Left colon (tissue), 2 donors: ENCODE data around the gene ZNF697. TPM values are rescaled to one million over a fixed set of nuclear protein-coding genes. Genes with fewer than 3 reads are reported as not detected.
A peak's percentile ranks its signal among the peaks of the same experiment; 100 is the strongest.
"Not testable (repeated sequence)": the region's sequence is repeated elsewhere in the genome, so short reads cannot be mapped to it uniquely, and the experiment has no call there.

Experiments
- ATAC-seq: fragments of 200-7000 bp; cut with Tn5 transposase; one replicate; pipeline ENCODE4 v1.9.1; 2020; ENCODE audit warnings: mild to moderate bottlenecking, moderate library complexity
- DNase-seq, 2 donors: peaks; one replicate each; pipeline ENCODE4 v3.0.0-alpha.2; 2020
- intact Hi-C, 2 donors: fragments of 100-400 bp; cut with DNase I in 1 of 2; cut with micrococcal nuclease in 1 of 2; formaldehyde crosslinking; loops; one replicate each; pipeline versions ENCODE4 v1.11.2 to v1.14.0; 2022; cut with DNase I, micrococcal nuclease
- total RNA-seq, 2 donors: library from RNA; stranded (reverse); fragmentation: NEBNext Ultra II Directional; extraction: Animal tissue kit (Norgen Biotek cat#: 25700); gene quantifications; one replicate each; pipeline ENCODE4 v1.2.1, GENCODE V29; 2021
- donor health status: DM: no; HTN: no; CAD: no.
- donor health status: DM: yes; HTN: yes; CAD: no.

ZNF697 gene
- total RNA-seq, 2 donors from 2014 or later = 2.0 to 3.1 TPM

DNA sequence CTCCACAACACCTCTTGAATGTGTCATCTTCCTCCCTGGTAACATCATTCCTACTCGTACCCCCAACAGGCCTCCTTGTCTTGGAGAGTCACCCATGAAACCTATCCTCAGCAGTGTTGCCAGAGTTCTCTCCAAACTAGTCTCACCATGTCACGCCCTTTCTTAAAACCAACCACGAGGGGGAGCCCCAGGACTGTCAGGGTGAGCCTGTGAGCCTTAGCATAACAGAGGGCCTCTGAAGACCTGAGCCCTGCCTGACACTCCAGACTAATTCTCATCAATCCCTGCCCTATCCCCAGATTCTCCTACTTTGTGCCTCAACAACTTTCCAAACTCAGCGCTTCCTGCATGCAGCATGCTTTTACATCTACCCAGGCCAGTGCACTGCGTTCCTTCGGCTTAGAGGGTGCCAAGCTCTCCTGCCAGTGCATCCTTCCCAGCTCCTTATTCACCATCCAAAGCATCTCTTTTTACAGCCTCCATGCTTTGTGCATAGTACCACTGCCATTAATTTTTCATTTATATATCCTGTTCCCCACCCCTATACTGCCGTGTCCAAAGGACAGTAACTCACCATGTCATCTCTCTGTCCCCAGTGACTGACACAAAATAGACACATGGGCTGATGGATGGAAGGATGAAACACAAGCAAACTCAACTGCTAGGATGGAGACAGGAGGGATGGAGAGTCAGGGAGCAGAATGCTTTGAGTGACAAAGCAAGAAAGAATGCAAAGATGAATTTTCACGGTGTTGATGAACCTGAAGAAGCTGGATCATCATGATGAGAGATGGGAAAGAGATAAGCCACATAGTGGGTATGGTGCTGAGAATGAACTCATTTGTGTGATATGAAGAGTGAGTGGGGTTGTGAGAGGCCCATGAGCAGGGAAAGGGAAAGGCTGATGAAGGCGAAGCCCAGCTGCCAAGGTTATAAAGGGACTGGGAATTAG is 34.0 kb downstream of the ZNF697 start:
- intact Hi-C loops = loop anchor here (2.0 to 5.0 kb wide), 3 partner anchors 48 to 61 kb away; no protein-coding TSS in a partner anchor
- peak; percentile 74 to 86 for DNase-seq
- peak; percentile 85 for ATAC-seq

DNA sequence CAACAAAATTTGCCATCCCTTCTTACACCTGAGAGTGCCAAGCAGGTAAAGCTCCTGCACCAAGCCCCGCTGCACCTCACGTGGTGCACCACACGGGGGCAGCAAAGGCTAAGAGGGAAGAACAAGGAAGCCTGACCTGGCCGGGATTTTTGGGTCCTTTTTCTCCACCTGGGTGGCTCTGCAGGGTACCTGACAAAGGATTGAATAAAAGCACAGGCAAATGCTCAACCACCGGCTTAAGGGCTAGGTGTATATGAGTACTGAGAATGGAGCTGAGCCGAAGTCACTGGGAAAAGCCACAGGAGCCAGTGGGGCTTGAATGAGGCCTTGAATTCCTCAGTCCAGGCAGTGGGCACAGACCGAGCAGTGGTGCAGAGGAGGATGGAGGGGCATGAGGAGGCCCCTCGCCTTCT is 36.4 kb downstream of the ZNF697 start:
- peak; percentile 69 to 88 for DNase-seq
- intact Hi-C loops = loop anchor here (2.0 to 5.0 kb wide), 3 partner anchors 51 to 63 kb away; no protein-coding TSS in a partner anchor
- ATAC-seq = peak; percentile 77

DNA sequence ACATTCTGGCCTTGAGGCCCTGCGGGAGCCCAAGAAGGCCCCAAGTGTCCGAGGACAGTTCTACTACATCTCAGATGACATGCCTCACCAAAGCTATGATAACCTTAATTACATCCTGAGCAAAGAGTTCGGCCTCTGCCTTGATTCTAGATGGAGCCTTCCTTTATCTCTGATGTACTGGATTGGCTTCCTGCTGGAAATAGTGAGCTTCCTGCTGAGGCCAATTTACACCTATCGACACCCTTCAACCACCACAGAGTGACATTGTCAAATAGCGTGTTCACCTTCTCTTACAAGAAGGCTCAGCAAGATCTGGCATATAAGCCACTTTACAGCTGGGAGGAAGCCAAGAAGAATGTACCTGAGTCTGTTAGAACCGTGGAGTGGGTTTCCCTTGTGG is 39.2 kb downstream of the ZNF697 start:
- DNase-seq, ATAC-seq, intact Hi-C loops: not testable (repeated sequence)

DNA sequence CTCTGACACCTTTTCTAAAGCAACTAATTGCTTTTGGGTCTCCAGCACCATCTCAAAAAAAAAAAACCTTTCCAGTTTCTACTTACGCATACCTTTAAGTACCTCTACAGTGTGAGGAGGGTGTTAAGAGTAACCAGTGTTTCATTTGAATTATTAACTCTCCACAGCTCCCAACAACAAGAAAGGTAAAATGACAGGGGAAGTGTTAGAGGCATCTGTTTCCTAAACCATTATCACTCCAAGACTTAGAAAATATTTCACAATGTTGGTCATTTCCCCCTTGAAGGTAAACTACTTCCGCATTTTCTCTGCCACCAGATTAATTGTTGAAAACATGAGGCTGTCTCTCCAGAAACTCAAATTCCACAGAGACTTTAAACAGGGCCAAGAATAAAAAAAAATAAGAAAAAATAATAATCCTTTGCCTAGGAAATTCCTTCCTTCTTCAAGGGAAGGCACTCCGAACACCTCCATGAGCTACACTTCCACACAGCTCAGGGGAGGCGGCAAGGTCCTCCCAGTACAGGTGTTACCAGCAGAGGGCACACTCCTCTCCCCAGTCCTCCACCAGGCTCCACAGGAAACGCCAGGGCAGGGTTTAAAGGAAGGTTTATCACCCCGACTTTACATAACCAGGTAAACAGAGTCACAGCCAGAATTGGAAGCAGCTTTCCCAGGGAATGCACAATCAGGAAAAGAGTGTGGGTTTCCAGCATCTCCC is 40.8 kb downstream of the ZNF697 start:
- DNase-seq, ATAC-seq, intact Hi-C loops: not testable (repeated sequence)

DNA sequence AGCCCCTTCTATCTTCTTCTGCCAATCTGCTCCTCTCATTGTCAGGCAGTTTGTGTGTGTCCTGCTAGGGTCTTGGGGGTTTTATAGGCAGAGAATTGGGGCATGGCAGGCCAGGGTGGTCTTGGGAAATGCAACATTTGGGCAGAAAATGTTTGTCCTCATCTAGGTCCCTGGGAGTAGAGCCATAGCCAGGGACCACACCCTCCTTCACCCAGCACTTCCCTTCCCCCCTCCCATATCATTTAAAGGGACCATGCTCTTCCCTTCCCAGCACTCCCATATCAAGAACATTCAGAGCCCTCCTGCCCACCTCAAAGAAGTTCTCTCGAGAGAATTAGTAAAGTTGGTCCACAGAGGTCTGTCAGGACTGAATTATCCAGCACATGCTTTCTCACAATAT is 41.7 kb downstream of the ZNF697 start:
- intact Hi-C loops = no loop called here
- no peak for DNase-seq
- no peak for ATAC-seq

DNA sequence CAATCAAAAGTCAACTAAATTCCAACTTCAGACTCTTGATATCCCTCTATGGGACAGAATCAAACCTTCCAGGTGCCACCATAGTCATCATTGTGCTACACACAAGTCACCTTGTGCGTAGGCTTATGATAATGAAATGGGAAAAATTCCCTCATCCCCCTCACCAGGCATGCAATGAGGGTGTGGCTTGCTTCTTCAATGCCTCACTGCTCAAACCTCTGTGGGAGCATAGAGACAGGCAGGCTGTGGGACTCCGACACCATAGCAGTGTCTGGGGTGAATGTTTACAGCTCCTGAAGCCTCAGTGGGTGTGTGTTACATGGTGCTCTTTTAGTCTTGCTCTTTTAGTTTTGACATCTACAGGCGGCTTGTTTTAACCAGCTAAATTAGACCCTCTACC is 42.4 kb downstream of the ZNF697 start:
- intact Hi-C loops = no loop called here
- DNase-seq (no peak), ATAC-seq (no peak)

DNA sequence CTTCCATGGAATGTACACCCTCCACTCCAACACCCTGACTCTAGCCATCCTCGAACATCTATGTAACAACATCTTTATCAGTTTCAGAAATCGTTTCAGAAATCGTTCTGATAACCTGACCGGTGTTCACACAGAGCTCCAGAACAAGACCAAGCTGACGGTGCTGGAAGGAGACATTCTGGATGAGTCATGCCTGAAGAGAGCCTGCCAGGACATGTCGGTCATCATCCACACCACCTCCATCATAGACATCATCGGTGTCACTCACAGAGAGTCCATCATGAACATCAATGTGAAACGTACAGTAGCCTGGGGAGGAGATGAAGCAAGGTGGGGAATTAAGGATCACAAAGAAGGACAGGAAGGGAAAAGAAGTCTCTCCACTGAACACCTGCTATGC is 43.0 kb downstream of the ZNF697 start:
- ATAC-seq, DNase-seq, intact Hi-C loops: not testable (repeated sequence)

DNA sequence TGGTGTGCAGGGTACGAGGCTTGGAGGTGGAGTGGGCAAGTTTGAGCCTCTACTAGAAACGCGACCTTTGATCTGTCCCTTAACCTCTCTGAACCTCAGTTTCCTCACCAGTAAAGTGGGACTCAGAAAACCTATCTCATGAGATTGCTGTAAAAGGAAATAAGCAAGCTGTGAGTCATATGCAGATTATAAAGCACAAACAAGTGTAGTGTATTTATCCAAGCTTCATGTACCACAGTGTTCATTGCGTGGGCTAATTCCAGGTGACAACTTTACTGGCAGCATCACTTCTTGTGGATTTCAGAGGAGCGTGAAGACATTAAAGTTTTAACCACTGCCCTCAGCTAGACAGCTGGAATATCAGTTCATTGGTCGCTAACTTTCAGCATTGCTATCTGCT is 44.4 kb downstream of the ZNF697 start:
- DNase-seq (no peak), ATAC-seq (no peak)
- intact Hi-C loops = no loop called here

DNA sequence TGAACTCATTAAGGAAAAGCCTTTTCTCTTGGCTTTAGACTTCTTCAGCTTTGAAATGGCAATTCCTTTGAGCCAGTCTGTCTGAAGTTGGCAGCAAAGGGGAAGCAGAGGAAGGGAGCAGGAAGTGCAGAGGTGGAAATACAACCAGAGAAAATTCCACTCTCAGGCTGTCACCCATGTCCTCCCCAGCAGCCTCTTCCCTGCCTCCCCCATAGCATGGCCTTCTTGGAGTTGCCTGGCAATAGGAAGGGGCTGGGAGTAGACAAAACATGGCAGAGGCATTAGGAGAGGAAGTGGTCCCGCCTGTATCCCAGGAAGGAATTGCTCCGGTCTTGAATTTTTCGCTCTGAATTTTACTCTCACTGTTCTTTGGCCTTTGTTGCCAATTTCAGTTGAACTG is 44.8 kb downstream of the ZNF697 start:
- intact Hi-C loops, ATAC-seq, DNase-seq: not testable (repeated sequence)

DNA sequence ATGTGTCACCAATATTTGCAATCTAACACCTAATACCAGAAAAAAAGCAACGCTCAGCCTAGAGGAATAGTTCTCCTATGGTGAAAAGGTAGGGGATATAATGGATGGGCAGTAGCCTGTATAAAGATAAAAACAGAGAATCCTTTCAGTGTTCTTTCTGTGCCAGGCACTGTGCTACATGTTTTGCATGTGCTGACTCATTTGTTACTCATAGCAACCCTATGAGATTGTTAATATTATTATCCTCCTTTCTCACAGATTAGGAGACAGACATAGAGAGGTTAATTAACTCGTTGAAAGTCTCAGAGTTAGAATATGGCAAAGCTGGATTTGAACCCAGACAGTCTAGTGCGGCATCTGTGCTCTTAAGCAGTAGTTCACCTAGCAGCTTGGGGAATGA is 45.3 kb downstream of the ZNF697 start:
- ATAC-seq, intact Hi-C loops, DNase-seq: not testable (repeated sequence)

DNA sequence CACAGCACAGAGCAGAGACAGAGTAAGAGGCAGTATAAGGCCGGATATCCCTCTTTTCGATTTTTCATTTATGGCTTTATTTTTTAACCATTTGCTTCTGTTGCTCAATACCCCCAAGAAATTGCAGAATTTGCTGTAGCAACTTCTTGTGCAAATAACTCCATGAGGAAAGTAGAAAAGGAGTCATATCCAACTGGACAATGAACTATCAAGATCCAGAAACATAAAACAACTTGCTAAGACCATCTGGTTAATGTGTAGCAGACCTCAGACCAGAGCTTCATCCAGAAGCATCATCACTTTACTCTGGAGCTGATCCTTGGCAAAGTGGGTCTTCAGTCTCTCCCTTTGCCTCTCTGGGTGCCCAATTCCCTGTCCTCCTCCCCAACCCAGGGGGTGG is 45.9 kb downstream of the ZNF697 start:
- intact Hi-C loops = no loop called here
- ATAC-seq (no peak), DNase-seq (no peak)

DNA sequence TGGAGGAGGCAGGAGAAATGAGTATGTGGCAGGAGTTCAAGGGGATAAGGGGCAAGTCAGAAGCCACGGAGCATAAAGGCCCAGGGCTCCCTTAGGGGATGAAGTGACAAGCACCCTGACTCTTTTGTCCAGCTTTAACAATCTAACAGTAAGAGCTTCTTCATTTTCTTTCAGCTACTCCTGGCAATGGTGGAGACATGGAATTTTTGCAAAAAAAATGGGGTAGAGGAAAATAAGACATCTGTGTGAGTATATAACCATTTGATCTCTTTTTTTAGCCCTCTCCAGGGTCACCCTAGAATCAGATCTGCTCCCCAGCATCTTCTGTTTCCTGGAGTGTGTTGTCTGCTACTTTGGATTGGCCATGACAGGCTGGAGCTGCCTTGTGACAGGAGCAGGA is 47.1 kb downstream of the ZNF697 start:
- intact Hi-C loops = no loop called here
- ATAC-seq (no peak), DNase-seq (no peak)

DNA sequence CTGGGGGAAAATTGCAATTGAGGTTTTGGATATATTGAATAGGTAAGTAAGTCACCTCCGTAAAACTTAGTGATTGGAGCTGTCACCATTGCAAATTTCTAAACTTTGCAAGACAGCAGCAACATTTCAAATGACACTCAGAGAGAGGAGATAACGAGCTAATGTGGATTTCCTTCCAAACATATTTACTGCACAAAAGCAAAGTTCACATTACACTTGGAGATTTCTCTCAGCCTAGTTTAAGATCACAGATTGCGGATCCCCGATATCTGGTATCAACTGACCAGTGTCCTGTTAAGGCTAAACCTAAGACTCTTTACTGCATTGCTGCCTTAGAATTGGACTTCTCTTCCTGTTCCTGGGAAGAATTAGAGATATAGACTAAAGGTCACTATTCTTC is 47.5 kb downstream of the ZNF697 start:
- no peak for ATAC-seq
- intact Hi-C loops = no loop called here
- DNase-seq = no peak

DNA sequence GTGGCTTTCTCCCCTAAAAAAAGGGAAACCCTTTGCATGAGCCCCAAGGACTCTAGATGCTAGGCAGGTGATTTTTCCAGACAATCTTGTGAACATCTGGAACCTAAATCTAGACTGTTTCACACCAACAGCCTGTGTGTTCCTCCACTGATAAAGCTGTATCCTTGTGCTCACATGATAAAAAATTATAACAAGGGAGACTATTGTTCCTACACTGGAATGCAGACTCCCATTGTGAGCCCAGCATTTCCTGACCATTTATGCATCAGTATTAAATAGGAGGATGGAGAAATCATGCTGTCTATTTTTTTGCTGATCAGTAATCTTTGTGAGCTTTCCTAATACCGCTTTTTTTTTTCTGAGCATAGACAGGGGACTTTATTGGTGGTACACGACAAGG is 52.5 kb downstream of the ZNF697 start:
- DNase-seq (no peak), ATAC-seq (no peak)
- intact Hi-C loops = no loop called here

DNA sequence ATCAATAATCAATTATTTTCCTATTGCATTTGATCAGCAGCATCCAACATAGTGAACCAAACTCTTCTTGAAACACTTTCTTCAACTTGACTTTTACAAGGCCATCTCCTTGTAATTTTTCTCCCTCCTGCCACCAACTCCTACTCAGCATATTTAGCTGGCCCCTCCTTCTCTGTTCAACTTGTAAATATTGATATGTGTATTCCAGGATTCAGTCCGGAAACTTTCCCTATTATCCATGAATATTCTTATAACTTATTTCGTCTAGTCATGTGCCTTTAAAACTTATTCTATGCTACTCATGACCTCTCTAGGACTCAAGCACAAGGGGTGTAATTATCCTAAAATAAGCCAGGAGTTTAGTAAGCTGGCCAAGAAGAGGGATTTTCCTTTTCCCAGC is 52.9 kb downstream of the ZNF697 start:
- intact Hi-C loops = no loop called here
- DNase-seq (no peak), ATAC-seq (no peak)

DNA sequence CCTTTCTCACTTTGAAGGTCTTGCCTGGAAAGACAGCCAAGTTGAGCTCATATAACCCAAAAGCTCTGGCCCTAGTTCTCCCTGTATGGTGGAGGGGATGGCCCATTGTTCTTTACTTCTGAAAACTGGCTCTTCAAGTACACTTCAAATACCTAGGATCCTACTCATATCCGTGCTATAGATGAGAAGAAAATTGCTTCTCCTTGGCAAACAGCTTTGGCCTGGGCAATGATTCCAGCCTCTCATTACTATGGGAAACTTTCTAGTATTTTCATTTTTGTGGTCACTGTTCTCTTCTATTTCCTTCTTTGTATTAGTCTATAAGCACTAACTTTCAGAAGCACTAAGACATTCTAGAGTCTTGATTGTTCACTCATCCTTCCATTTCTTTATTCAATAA is 53.7 kb downstream of the ZNF697 start:
- ATAC-seq (no peak), DNase-seq (no peak)
- intact Hi-C loops = no loop called here

DNA sequence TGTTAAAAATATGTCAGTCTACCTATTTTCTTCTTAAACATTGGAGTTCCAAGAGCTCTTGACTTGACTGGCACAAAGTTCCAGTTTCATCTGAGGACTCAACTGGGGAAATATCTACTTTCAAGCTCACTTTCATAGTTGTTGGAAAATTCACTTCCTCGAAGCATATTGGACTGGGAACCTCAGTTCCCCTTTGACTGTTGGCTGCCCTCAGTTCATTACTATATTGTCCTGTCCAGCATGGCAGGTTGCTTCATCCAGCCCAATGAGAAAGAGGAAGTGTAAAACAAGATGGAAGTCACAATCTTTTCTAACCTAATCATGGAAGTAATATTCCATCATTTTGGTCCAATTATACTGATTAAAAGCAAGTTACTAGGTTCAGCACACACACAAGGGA is 54.3 kb downstream of the ZNF697 start:
- ATAC-seq = no peak
- no peak for DNase-seq
- intact Hi-C loops = no loop called here

DNA sequence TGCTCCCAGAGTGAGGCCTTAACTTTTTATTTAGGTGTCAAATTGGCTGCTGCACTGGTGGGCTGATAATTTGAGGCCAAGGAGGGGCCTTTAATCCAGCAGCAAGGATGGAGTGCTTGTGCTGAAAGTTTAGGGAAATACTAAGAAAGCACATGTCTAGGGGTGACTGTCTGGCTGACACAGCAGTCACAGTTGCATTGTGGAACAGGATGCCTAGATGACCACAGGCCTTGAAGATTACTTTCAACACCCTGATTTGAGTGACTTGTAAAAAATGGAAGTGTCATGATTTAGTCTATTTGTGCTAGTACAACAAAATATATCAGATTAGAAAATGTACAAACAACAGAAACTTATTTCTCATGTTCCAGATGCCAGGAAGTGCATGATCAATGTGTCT is 57.7 kb downstream of the ZNF697 start:
- ATAC-seq (no peak), DNase-seq (no peak)
- intact Hi-C loops = no loop called here

DNA sequence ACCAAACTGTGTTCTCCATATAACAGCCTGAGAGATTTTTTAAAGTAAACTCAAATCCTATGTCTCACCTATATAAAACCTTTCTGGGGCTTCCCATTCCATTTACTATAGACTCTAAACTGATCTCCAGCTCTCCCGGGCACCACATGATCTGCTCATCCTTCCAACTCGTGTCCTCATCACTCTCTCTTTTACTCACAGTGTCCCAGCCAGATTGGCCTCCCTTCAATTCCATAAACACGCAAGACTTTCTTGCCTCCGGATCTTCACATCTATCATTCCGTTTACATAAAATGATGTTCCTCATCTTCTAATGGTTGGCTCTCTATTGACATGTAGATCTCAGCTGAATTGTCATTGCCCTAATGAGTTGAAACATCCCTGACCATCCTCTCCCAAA is 59.4 kb downstream of the ZNF697 start:
- intact Hi-C loops = no loop called here
- DNase-seq (no peak), ATAC-seq (no peak)

DNA sequence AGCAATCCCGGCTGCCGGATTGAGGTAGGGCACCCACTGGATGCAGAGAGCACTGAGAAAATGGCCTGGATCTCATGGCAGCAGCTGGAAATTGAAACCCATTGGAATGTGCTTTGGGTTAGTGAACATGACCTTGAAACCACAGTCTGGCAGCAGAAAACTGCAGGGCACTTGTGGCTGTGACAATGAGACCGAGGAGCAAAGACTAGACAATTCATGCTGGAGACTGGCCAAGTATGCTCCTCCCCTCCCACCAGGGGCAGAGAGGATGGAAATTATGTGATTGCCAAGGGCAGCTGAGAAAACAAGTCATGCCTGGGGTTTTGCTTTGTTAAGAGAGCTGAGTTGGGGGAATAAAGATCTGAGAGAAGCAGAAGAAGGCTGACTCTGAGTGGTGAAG is 60.7 kb downstream of the ZNF697 start:
- ATAC-seq = no peak
- intact Hi-C loops = no loop called here
- no peak for DNase-seq
